Omental fat pad (tissue), 4 donors: ENCODE results near the gene ZMYND12. TPM values are rescaled to one million over a fixed set of nuclear protein-coding genes. Genes with fewer than 3 reads are reported as not detected.

ENCODE experiments used
- ATAC-seq: fragments of 150-250 bp; one replicate; pipeline ENCODE4 v1.9.1; 2016; ENCODE audit warnings: mild to moderate bottlenecking, moderate library complexity; ENCODE audit not compliant: low FRiP score
- DNase-seq: peaks from one replicate; pipeline ENCODE4 v3.0.0-alpha.2; 2019; ENCODE audit warnings: low spot score
- CTCF ChIP-seq, 3 donors: fragments of 450-650 bp; IDR thresholded peaks; one replicate each; pipeline ENCODE4 v1.5.1; 2016 to 2017; ENCODE audit warnings: antibody characterized with exemption in 3 of 3, mild to moderate bottlenecking in 3 of 3, moderate library complexity in 2 of 3
- total RNA-seq, 4 donors: library from RNA; depleted of rRNA; stranded (reverse); fragments of >200 nt; gene quantifications; one replicate each; pipeline ENCODE4 v1.1.0, GENCODE V29; 2016

The ZMYND12 gene
- total RNA-seq, 4 donors from 2014 or later, result 0.82 to 2.2 (median 1.7) TPM

GRCh38 chr1:42462828-42463763, 7.3 kb upstream of the ZMYND12 start, which contains the start of gene CCDC30:
Gene CCDC30, plus strand, starts transcription at chr1:42463286. Its CDS starts 17,266 bp downstream, at chr1:42480552.
- DNase-seq (peak; percentile 82), ATAC-seq (peak; percentile 100)
- no peak for TF ChIP-seq CTCF (IDR thresholded peaks at IDR 0.05)

- DNase-seq (no peak), ATAC-seq (no peak)
- no peak for TF ChIP-seq CTCF (IDR thresholded peaks at IDR 0.05)
Observed at GRCh38 chr1:42461196-42461595, 5.4 kb upstream of the ZMYND12 start.

GRCh38 chr1:42456754-42457089, 900 bp upstream of the ZMYND12 start:
- ATAC-seq, result peak; percentile 58
- no peak for TF ChIP-seq CTCF (IDR thresholded peaks at IDR 0.05)
- peak; percentile 25 for DNase-seq

GRCh38 chr1:42454403-42454802, 1.4 kb downstream of the ZMYND12 start:
- ATAC-seq, result no peak
- DNase-seq, result no peak
- no peak for TF ChIP-seq CTCF (IDR thresholded peaks at IDR 0.05)

GRCh38 chr1:42453386-42453785, 2.4 kb downstream of the ZMYND12 start:
- TF ChIP-seq CTCF (IDR thresholded peaks at IDR 0.05), result no peak
- DNase-seq (no peak), ATAC-seq (no peak)

- ATAC-seq (no peak), DNase-seq (no peak)
- TF ChIP-seq CTCF (IDR thresholded peaks at IDR 0.05), result no peak
Observed at GRCh38 chr1:42450061-42450460, 5.8 kb downstream of the ZMYND12 start.

GRCh38 chr1:42449256-42449655, 6.6 kb downstream of the ZMYND12 start:
- TF ChIP-seq CTCF (IDR thresholded peaks at IDR 0.05), result no peak
- DNase-seq, result no peak
- ATAC-seq, result no peak
